HepG2 (cell line): ENCODE results near the gene FGF19. TPM values are rescaled to one million over a fixed set of nuclear protein-coding genes. Genes with fewer than 3 reads are reported as not detected.

Source experiments
- CCDC6 ChIP-seq: sonication (generic); formaldehyde crosslinking; IDR thresholded peaks from 2 replicates; pipeline ENCODE4 v1.8.1; 2022; ENCODE audit warnings: mild to moderate bottlenecking, missing genetic modification reagents, moderate library complexity
- ELK4 ChIP-seq: sonication (generic); formaldehyde crosslinking; IDR thresholded peaks from 2 replicates; pipeline ENCODE4 v1.9.0; 2021; ENCODE audit warnings: missing genetic modification reagents, borderline replicate concordance
- HNF1A ChIP-seq, 2 experiments: sonication (generic) in 1 of 2; formaldehyde crosslinking in 1 of 2; IDR thresholded peaks; 2 replicates each; pipeline versions ENCODE4 v1.4.0 to v1.6.1; 2016 to 2020; ENCODE audit warnings: borderline replicate concordance in 1 of 2, low read depth in 1 of 2, mild to moderate bottlenecking in 1 of 2, missing genetic modification reagents in 1 of 2
- MEIS1 ChIP-seq: sonication (generic); formaldehyde crosslinking; IDR thresholded peaks from 2 replicates; pipeline ENCODE4 v1.9.0; 2021; ENCODE audit warnings: mild to moderate bottlenecking, missing genetic modification reagents, moderate library complexity, borderline replicate concordance
- MEIS2 ChIP-seq: sonication (generic); formaldehyde crosslinking; IDR thresholded peaks from 2 replicates; pipeline ENCODE4 v1.9.0; 2021; ENCODE audit warnings: mild to moderate bottlenecking, missing genetic modification reagents
- MLLT10 ChIP-seq: sonication (generic); formaldehyde crosslinking; IDR thresholded peaks from 2 replicates; pipeline ENCODE4 v1.4.0; 2020; ENCODE audit warnings: missing genetic modification reagents
- MTA1 ChIP-seq: sonication (generic); formaldehyde crosslinking; IDR thresholded peaks from 2 replicates; pipeline ENCODE4 v1.4.0; 2020; ENCODE audit warnings: missing genetic modification reagents, mild to moderate bottlenecking, borderline replicate concordance
- NFATC3 ChIP-seq: sonication (generic); formaldehyde crosslinking; IDR thresholded peaks from 2 replicates; pipeline ENCODE4 v1.5.1; 2020; ENCODE audit warnings: mild to moderate bottlenecking, missing genetic modification reagents
- NFKB2 ChIP-seq: sonication (generic); formaldehyde crosslinking; IDR thresholded peaks from 2 replicates; pipeline ENCODE4 v1.4.0; 2020; ENCODE audit warnings: missing genetic modification reagents, borderline replicate concordance
- PCBP1 ChIP-seq: fragments of 200-400 bp; formaldehyde crosslinking; IDR thresholded peaks from 2 replicates; pipeline ENCODE4 v1.6.1; 2017; ENCODE audit warnings: mild to moderate bottlenecking, low read depth, low read length, borderline replicate concordance
- RNF2 ChIP-seq: fragments of 450-650 bp; conservative IDR thresholded peaks from 2 replicates; pipeline ENCODE4 v1.6.1; 2016; ENCODE audit warnings: low read depth
- SALL1 ChIP-seq: sonication (generic); formaldehyde crosslinking; IDR thresholded peaks from 2 replicates; pipeline ENCODE4 v1.8.0; 2022; ENCODE audit warnings: mild to moderate bottlenecking, missing genetic modification reagents
- ZFP91 ChIP-seq: sonication (generic); formaldehyde crosslinking; IDR thresholded peaks from 2 replicates; pipeline ENCODE4 v1.9.0; 2022; ENCODE audit warnings: missing genetic modification reagents, mild to moderate bottlenecking, borderline replicate concordance
- ZNF142 ChIP-seq: sonication (generic); formaldehyde crosslinking; IDR thresholded peaks from 2 replicates; pipeline ENCODE4 v1.4.0; 2020; ENCODE audit warnings: missing genetic modification reagents
- ZNF350 ChIP-seq: sonication (generic); formaldehyde crosslinking; IDR thresholded peaks from 2 replicates; pipeline ENCODE4 v1.4.0; 2020; ENCODE audit warnings: mild to moderate bottlenecking, low read depth, missing genetic modification reagents, borderline replicate concordance
- ZNF7 ChIP-seq: IDR thresholded peaks from 2 replicates; pipeline ENCODE4 v1.6.1; 2016; ENCODE audit warnings: missing biosample characterization, missing genetic modification reagents
- polyA plus RNA-seq, 8 experiments: library from polyadenylated mRNA; depleted of rRNA in 3 of 8; stranded (reverse) in 7 of 8; unstranded in 1 of 8; fragments of >200 nt; fragmentation: Illumina TruSeq in 4 of 8; extraction: Trizol in 4 of 8; gene quantifications; 2 replicates each; pipeline versions ENCODE4 v1.2.1 to v1.2.3, GENCODE V29; 2011 to 2016; ENCODE audit warnings: low read depth in 4 of 8, missing spikeins in 1 of 8, mixed read lengths in 1 of 8; ENCODE audit not compliant: insufficient read depth in 1 of 8
- total RNA-seq, 5 experiments: library from RNA; depleted of rRNA; stranded (reverse); fragments of >200 nt; fragmentation: Illumina TruSeq; extraction: Trizol; gene quantifications; 2 replicates each; pipeline ENCODE4 v1.2.3, GENCODE V29; 2016; ENCODE audit warnings: low read depth in 1 of 5

The FGF19 gene
- total and polyA plus RNA-seq, 2 of the 13 experiments (the other 11 are each of a cell fraction or from before 2014, with no cell fraction given), result 0.07 TPM; not detected in 1

GRCh38 chr11:69702239-69702691 is 1.6 kb downstream of the FGF19 start (continued):
- no peak for TF ChIP-seq ZNF142 (CRISPR knock-in tag)
- TF ChIP-seq ZFP91 (CRISPR knock-in tag), result no peak; the same call in 1 of the 2 replicates
- no peak for TF ChIP-seq ZNF350 (CRISPR knock-in tag)
- TF ChIP-seq ELK4 (CRISPR knock-in tag), result no peak
- no peak for TF ChIP-seq RNF2
- TF ChIP-seq MTA1, result peak; percentile 75; the same call in 1 of the 2 replicates
- no peak for TF ChIP-seq HNF1A (IDR thresholded peaks at IDR 0.05; ENCODE audit: low read depth)
- peak; percentile 66 for TF ChIP-seq HNF1A (CRISPR knock-in tag; IDR thresholded peaks at IDR 0.05; ENCODE audit: borderline replicate concordance)
- TF ChIP-seq NFKB2 (CRISPR knock-in tag), result no peak; the same call in 1 of the 2 replicates
- no peak for TF ChIP-seq MEIS1 (CRISPR knock-in tag)
- no peak for TF ChIP-seq ZNF7
- TF ChIP-seq PCBP1, result peak; percentile 83; the same call in 1 of the 2 replicates
- TF ChIP-seq MEIS2, result 0 out of 2 replicates have a peak, but pooled peaks have one; percentile 38
- TF ChIP-seq NFATC3 (CRISPR knock-in tag), result no peak
- no peak for TF ChIP-seq CCDC6 (CRISPR knock-in tag)
- TF ChIP-seq SALL1 (CRISPR knock-in tag), result peak; percentile 78; the same call in 1 of the 2 replicates
- TF ChIP-seq MLLT10 (CRISPR knock-in tag), result no peak
